ENCODE results near the gene LRRC25. TPM values are rescaled to one million over a fixed set of nuclear protein-coding genes. Genes with fewer than 3 reads are reported as not detected.

Gene LRRC25
- total and polyA plus RNA-seq, 8 donors, result 0.98 to 11.2 (median 2.7) TPM; not detected in 2

GRCh38 chr19:18435178-18435841 is 37.9 kb upstream of the LRRC25 start:
- H3K4me3 ChIP-seq, result no peak overlapping the region
- intact Hi-C loops (cut with DNase I; ENCODE audit: low total_unique reads), result no loop called here
- H3K36me3 ChIP-seq, result peaks cover 0 to 22% (median 8%) of the 10 kb centered on the region in 4 donors
- H3K4me1 ChIP-seq, result peaks cover 39 to 77% (median 62%) of the 10 kb centered on the region in 4 donors
- no peak for TF ChIP-seq POLR2A (IDR thresholded peaks at IDR 0.05)
- TF ChIP-seq POLR2AphosphoS5 (IDR thresholded peaks at IDR 0.05), result no peak
- TF ChIP-seq EP300 (IDR thresholded peaks at IDR 0.05), result no peak
- TF ChIP-seq CTCF (IDR thresholded peaks at IDR 0.05), result no peak
- H3K27ac ChIP-seq, result no peak overlapping the region
- no peaks in the 10 kb centered on the region for H3K9me3 ChIP-seq
- 94 to 96% (median 95%) methylated on average over 24 to 49 of the region's 49 CpGs for WGBS, 5 donors
- peaks cover 0 to 39% (median 0%) of the 10 kb centered on the region in 3 donors for H3K27me3 ChIP-seq
- peak in 1 of 2 donors; percentile 44 for DNase-seq

GRCh38 chr19:18434411-18435175 is 37.2 kb upstream of the LRRC25 start:
- Histone ChIP-seq H3K27me3 (peaks cover 0 to 39% (median 0%) of the 10 kb centered on the region in 3 donors), H3K4me3 (peak overlapping the region in 1 of 4 donors; percentile 45), H3K9me3 (no peaks in the 10 kb centered on the region), H3K27ac (peak overlapping the region in 3 of 5 donors; percentile 58 to 79 (median 70)), H3K36me3 (peaks cover 0 to 22% (median 8%) of the 10 kb centered on the region in 4 donors), H3K4me1 (peaks cover 41 to 78% (median 64%) of the 10 kb centered on the region in 4 donors)
- TF ChIP-seq POLR2AphosphoS5 (IDR thresholded peaks at IDR 0.05), result no peak
- TF ChIP-seq CTCF (IDR thresholded peaks at IDR 0.05), result no peak
- TF ChIP-seq POLR2A (IDR thresholded peaks at IDR 0.05), result no peak
- TF ChIP-seq EP300 (IDR thresholded peaks at IDR 0.05), result no peak
- WGBS, 5 donors, result 81 to 90% (median 85%) methylated on average over 17 to 21 of the region's 21 CpGs
- DNase-seq, result peak in 1 of 2 donors; percentile 46
- intact Hi-C loops (cut with DNase I; ENCODE audit: low total_unique reads), result no loop called here

GRCh38 chr19:18433735-18434398 is 36.4 kb upstream of the LRRC25 start:
- no peaks in the 10 kb centered on the region for H3K9me3 ChIP-seq
- intact Hi-C loops (cut with DNase I; ENCODE audit: low total_unique reads), result no loop called here
- peak overlapping the region; percentile 45 to 55 (median 54) for H3K4me3 ChIP-seq
- no peak for TF ChIP-seq POLR2A (IDR thresholded peaks at IDR 0.05)
- no peak for TF ChIP-seq CTCF (IDR thresholded peaks at IDR 0.05)
- TF ChIP-seq EP300 (IDR thresholded peaks at IDR 0.05), result no peak
- no peak for TF ChIP-seq POLR2AphosphoS5 (IDR thresholded peaks at IDR 0.05)
- peak in 1 of 2 donors; percentile 73 for DNase-seq
- H3K4me1 ChIP-seq, result peaks cover 44 to 78% (median 64%) of the 10 kb centered on the region in 4 donors
- H3K27ac ChIP-seq, result peak overlapping the region; percentile 16 to 79 (median 70)
- peaks cover 0 to 39% (median 0%) of the 10 kb centered on the region in 3 donors for H3K27me3 ChIP-seq
- 10 to 29% (median 20%) methylated on average over 18 to 57 of the region's 60 CpGs for WGBS, 5 donors
- H3K36me3 ChIP-seq, result peaks cover 0 to 22% (median 8%) of the 10 kb centered on the region in 4 donors
